ENCODE measurements around the gene BLTP3A.

BLTP3A gene

GRCh38 chr6:34832942-34833341, 41.1 kb downstream of the BLTP3A start:
- DNase-seq: no peak

GRCh38 chr6:34834789-34835518, 43.1 kb downstream of the BLTP3A start:
- no peak for DNase-seq

- DNase-seq: no peak
Observed at GRCh38 chr6:34836008-34836407, 44.1 kb downstream of the BLTP3A start.

- no peak for DNase-seq
Observed at GRCh38 chr6:34836451-34836850, 44.6 kb downstream of the BLTP3A start.

DNA sequence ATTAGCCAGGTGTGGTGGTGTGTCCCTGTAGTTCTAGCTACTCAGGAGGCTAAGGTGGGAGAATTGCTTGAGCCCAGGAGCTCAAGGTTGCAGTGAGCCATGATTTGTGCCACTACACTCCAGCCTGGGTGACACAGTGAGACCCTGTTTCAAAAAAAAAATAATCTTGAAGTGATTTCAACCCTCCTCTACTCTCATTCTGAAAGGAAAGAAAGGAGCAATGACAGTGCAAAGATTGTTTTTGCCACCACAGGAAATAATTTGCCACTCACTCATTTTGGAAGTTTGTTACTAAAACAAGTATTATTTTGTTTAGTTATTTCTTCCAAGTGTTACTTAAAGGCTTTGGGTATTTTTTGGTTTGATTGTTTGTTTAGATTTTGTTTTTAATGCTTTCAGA, 45.6 kb downstream of the BLTP3A start:
- DNase-seq: no peak

DNA sequence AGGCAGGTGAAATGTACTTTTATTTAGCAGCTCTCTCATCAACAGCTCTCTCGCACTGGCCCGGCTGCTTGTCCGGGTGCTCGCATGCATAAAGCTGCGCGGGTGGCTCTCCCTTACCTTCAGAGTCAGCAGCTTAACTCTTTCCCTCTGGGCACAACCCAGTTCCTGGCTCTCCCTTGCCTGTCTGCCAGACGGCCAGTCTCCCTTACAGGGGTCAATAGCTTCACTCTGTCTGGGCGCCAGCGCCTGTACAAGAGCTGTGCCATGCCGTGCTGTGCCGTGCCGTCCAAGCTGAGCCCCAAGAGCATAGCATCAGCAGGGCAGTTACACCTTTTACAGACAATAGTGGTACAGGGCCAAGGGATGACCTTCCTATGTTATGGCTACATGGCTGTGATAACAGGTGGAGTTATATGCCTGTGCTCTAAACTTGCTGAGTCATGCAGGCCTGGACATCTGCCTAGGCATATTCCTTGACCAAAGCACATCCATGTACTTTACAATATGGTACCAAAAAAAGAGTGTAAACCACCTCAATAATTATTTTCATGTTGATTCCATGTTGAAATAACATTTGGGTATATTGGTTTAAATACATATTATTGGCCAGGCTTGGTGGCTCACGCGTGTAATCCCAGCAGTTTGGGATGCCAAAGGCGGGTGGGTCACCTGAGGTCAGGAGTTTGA, 47.9 kb downstream of the BLTP3A start:
- no peak for DNase-seq

Measured in femur (tissue), 1 donor.